ENCODE results near the gene PLA2G2C.

Gene PLA2G2C

DNA sequence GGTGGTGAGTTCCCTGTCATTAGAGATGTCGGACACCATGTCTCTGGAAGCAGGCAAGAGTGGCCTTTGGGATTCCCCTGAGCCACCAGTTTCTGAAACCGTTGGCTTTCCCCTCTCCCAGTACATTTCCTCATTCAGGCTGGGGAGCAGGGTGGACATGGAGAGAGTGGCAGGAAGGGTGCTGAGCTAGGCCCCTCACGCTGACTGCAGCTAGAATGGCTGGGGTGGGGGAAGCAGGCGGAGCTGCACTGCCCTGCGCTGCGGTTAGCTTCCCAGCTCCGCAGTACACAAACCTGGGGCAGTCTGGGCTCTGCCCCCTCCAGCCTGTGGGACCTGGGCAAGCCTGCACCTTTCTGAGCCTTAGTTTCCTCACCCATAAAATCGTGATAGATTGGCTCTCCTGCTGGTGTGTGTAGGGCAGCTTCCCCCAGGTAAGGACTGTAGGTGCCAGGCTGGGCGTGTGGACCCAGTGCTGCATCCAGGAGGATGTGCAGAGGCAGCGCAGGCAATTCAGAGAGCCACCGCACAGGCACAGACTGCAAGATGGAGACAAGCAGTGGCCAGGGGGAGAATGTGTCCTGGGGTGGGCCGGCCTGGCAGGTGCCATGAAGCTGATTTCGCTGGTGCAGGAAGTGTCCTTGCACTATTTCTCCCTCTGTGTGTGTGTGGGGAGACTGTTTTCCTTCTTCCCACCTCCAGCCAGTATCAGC, 44.2 kb downstream of the PLA2G2C start:
- Histone ChIP-seq H3K9ac (ENCODE audit: low read length) (no peak overlapping the region), H3K4me2 (ENCODE audit: low read length) (no peak overlapping the region), H3K4me1 (ENCODE audit: low read length) (0 out of 2 replicates have a peak, but pooled peaks cover 2% of the 10 kb centered on the region), H3K36me3 (replicated peaks; ENCODE audit: low read depth, low read length) (no peaks in the 10 kb centered on the region), H4K20me1 (ENCODE audit: insufficient read depth, low read length) (no peaks in the 10 kb centered on the region), H3K27me3 (ENCODE audit: low read depth, low read length) (no peaks in the 10 kb centered on the region), H2AFZ (ENCODE audit: low read depth, low read length) (no peak overlapping the region), H3K27ac (ENCODE audit: low read length) (no peak overlapping the region), H3K79me2 (ENCODE audit: low read length) (no peaks in the 10 kb centered on the region), H3K9me3 (ENCODE audit: insufficient read depth, low read length) (no peaks in the 10 kb centered on the region), H3K4me3 (ENCODE audit: low read length) (no peak overlapping the region)
- no peak for TF ChIP-seq EZH2phosphoT487 (IDR thresholded peaks at IDR 0.05; ENCODE audit: low read depth)
- no peak for TF ChIP-seq CTCF (IDR thresholded peaks at IDR 0.05; ENCODE audit: low read depth, low read length)

DNA sequence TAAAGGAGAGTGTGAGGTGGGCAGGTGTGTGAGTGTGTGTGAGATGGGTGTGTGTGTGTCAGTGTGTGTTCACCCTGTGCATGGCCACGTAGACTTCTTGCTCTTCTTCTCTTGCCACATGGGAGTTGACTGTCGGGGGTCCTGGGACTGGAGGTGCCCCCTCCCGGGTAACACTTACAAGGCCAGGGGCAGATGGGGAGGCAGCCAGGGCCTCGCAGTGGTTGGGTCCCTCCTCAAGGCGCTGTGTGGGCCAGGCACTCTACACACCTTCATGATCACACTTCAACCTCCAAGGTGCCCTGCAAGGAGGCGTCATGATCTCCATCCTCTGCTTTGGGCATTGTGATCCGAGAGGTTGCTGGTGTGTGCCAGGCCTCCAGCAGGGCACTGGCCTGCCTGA, 44.9 kb downstream of the PLA2G2C start:
- no peaks in the 10 kb centered on the region for H3K79me2 ChIP-seq (ENCODE audit: low read length)
- no peak overlapping the region for H3K4me3 ChIP-seq (ENCODE audit: low read length)
- H3K4me1 ChIP-seq (ENCODE audit: low read length), result no peaks in the 10 kb centered on the region
- TF ChIP-seq EZH2phosphoT487 (IDR thresholded peaks at IDR 0.05; ENCODE audit: low read depth) (no peak), CTCF (IDR thresholded peaks at IDR 0.05; ENCODE audit: low read depth, low read length) (no peak)
- H4K20me1 ChIP-seq (ENCODE audit: insufficient read depth, low read length), result no peaks in the 10 kb centered on the region
- H3K27ac ChIP-seq (ENCODE audit: low read length), result no peak overlapping the region
- H2AFZ ChIP-seq (ENCODE audit: low read depth, low read length), result no peak overlapping the region
- H3K9me3 ChIP-seq (ENCODE audit: insufficient read depth, low read length), result no peaks in the 10 kb centered on the region
- no peak overlapping the region for H3K9ac ChIP-seq (ENCODE audit: low read length)
- H3K27me3 ChIP-seq (ENCODE audit: low read depth, low read length), result no peaks in the 10 kb centered on the region
- no peak overlapping the region for H3K4me2 ChIP-seq (ENCODE audit: low read length)
- H3K36me3 ChIP-seq (replicated peaks; ENCODE audit: low read depth, low read length), result no peaks in the 10 kb centered on the region

GRCh38 chr1:20141001-20141400, 45.3 kb downstream of the PLA2G2C start:
- Histone ChIP-seq H3K36me3 (replicated peaks; ENCODE audit: low read depth, low read length) (no peaks in the 10 kb centered on the region), H3K9ac (ENCODE audit: low read length) (no peak overlapping the region), H3K9me3 (ENCODE audit: insufficient read depth, low read length) (no peaks in the 10 kb centered on the region), H2AFZ (ENCODE audit: low read depth, low read length) (no peak overlapping the region), H3K79me2 (ENCODE audit: low read length) (no peaks in the 10 kb centered on the region), H3K27ac (ENCODE audit: low read length) (no peak overlapping the region), H3K27me3 (ENCODE audit: low read depth, low read length) (no peaks in the 10 kb centered on the region), H3K4me3 (ENCODE audit: low read length) (no peak overlapping the region), H3K4me2 (ENCODE audit: low read length) (no peak overlapping the region), H4K20me1 (ENCODE audit: insufficient read depth, low read length) (no peaks in the 10 kb centered on the region), H3K4me1 (ENCODE audit: low read length) (no peaks in the 10 kb centered on the region)
- TF ChIP-seq CTCF (IDR thresholded peaks at IDR 0.05; ENCODE audit: low read depth, low read length), result no peak
- TF ChIP-seq EZH2phosphoT487 (IDR thresholded peaks at IDR 0.05; ENCODE audit: low read depth), result no peak

GRCh38 chr1:20139776-20140612, 46.3 kb downstream of the PLA2G2C start:
- H3K27ac ChIP-seq (ENCODE audit: low read length), result no peak overlapping the region
- H3K79me2 ChIP-seq (ENCODE audit: low read length), result no peaks in the 10 kb centered on the region
- H4K20me1 ChIP-seq (ENCODE audit: insufficient read depth, low read length), result no peaks in the 10 kb centered on the region
- TF ChIP-seq CTCF (IDR thresholded peaks at IDR 0.05; ENCODE audit: low read depth, low read length), result no peak
- TF ChIP-seq EZH2phosphoT487 (IDR thresholded peaks at IDR 0.05; ENCODE audit: low read depth), result no peak
- no peak overlapping the region for H2AFZ ChIP-seq (ENCODE audit: low read depth, low read length)
- no peaks in the 10 kb centered on the region for H3K4me1 ChIP-seq (ENCODE audit: low read length)
- H3K9me3 ChIP-seq (ENCODE audit: insufficient read depth, low read length), result no peaks in the 10 kb centered on the region
- H3K27me3 ChIP-seq (ENCODE audit: low read depth, low read length), result no peaks in the 10 kb centered on the region
- no peak overlapping the region for H3K4me2 ChIP-seq (ENCODE audit: low read length)
- H3K4me3 ChIP-seq (ENCODE audit: low read length), result no peak overlapping the region
- H3K9ac ChIP-seq (ENCODE audit: low read length), result no peak overlapping the region
- H3K36me3 ChIP-seq (replicated peaks; ENCODE audit: low read depth, low read length), result no peaks in the 10 kb centered on the region
